Loucy (cell line): ENCODE results near the gene PJA2.

ENCODE experiments used
- CTCF ChIP-seq: fragments of 200-600 bp; sonication (generic); conservative IDR thresholded peaks from 2 replicates; pipeline ENCODE4 v1.5.1; 2014; ENCODE audit warnings: mild to moderate bottlenecking, antibody characterized with exemption, low read length
- EZH2phosphoT487 ChIP-seq: fragments of 200-600 bp; IDR thresholded peaks from 2 replicates; pipeline ENCODE4 v1.6.1; 2018; ENCODE audit warnings: antibody characterized with exemption, mild to moderate bottlenecking, moderate library complexity, borderline replicate concordance

GRCh38 chr5:109335114-109335513 is 74.7 kb downstream of the PJA2 start:
- TF ChIP-seq EZH2phosphoT487 (no peak), CTCF (no peak)
